ENCODE results near the gene NRL.

DNA sequence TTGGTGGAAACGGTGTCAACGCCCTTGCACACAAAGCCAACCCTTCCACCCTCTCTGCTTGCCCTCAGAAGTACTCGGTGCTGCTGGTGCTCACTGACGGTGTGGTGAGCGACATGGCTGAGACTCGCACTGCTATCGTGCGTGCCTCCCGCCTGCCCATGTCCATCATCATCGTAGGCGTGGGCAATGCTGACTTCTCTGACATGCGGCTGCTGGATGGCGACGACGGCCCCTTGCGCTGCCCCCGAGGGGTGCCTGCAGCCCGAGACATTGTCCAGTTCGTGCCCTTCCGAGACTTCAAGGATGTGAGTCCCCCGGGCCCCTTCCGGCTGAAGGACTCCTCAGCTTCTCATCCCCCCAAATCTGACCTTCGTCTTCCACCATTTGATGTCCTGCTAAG, 37.7 kb downstream of the NRL start:
- TF ChIP-seq, protein P1, sequence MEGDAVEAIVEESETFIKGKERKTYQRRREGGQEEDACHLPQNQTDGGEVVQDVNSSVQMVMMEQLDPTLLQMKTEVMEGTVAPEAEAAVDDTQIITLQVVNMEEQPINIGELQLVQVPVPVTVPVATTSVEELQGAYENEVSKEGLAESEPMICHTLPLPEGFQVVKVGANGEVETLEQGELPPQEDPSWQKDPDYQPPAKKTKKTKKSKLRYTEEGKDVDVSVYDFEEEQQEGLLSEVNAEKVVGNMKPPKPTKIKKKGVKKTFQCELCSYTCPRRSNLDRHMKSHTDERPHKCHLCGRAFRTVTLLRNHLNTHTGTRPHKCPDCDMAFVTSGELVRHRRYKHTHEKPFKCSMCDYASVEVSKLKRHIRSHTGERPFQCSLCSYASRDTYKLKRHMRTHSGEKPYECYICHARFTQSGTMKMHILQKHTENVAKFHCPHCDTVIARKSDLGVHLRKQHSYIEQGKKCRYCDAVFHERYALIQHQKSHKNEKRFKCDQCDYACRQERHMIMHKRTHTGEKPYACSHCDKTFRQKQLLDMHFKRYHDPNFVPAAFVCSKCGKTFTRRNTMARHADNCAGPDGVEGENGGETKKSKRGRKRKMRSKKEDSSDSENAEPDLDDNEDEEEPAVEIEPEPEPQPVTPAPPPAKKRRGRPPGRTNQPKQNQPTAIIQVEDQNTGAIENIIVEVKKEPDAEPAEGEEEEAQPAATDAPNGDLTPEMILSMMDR (conservative IDR thresholded peaks at IDR 0.05), result no peak
- TF ChIP-seq ZFX (IDR thresholded peaks at IDR 0.05), result no peak
